ENCODE data around the gene CCT7.

DNA sequence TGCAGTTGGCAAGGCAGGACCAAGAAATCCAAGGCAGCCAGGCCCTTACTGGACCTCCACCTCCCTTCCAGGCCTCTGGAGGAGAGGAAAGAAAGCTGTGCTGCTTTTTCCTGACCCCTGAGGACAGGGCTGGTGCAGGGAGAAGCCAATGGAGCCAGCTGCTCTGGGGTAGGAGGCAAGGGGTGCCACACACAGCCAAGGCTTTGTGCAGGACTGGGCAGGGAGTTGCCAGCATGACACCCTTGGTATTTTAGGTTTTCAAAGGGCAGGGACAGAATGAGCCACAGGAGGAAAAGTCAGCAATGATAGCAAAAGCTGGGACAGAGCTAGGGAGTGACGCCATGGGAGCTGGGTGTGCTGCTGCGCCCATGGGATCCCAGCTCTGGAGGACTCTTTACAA, 22.9 kb downstream of the CCT7 start:
- TF ChIP-seq, protein P1, sequence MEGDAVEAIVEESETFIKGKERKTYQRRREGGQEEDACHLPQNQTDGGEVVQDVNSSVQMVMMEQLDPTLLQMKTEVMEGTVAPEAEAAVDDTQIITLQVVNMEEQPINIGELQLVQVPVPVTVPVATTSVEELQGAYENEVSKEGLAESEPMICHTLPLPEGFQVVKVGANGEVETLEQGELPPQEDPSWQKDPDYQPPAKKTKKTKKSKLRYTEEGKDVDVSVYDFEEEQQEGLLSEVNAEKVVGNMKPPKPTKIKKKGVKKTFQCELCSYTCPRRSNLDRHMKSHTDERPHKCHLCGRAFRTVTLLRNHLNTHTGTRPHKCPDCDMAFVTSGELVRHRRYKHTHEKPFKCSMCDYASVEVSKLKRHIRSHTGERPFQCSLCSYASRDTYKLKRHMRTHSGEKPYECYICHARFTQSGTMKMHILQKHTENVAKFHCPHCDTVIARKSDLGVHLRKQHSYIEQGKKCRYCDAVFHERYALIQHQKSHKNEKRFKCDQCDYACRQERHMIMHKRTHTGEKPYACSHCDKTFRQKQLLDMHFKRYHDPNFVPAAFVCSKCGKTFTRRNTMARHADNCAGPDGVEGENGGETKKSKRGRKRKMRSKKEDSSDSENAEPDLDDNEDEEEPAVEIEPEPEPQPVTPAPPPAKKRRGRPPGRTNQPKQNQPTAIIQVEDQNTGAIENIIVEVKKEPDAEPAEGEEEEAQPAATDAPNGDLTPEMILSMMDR (IDR thresholded peaks at IDR 0.05 in 8 of 11, conservative IDR thresholded peaks at IDR 0.05 in 3 of 11), result no peak
- no peak for TF ChIP-seq POLR2AphosphoS5 (IDR thresholded peaks at IDR 0.05)
- TF ChIP-seq POLR2A (IDR thresholded peaks at IDR 0.05), result no peak
